CD4-positive, alpha-beta T cell treated with Interleukin-6 at 100 ng/mL for 8 hours (primary cell): ENCODE measurements around the gene MAD1L1.

ENCODE experiments used
- DNase-seq: peaks from one replicate; pipeline ENCODE4 v3.0.0-alpha.2; 2020; ENCODE audit warnings: mixed read lengths, low spot score

Gene MAD1L1

GRCh38 chr7:2201128-2201527 lies 31.6 kb downstream of the MAD1L1 start:
- no peak for DNase-seq

- DNase-seq: no peak
These were observed 32.2 kb downstream of the MAD1L1 start for GRCh38 chr7:2200584-2200980.

GRCh38 chr7:2199956-2200583 lies 32.7 kb downstream of the MAD1L1 start:
- no peak for DNase-seq

GRCh38 chr7:2199528-2199927 lies 33.2 kb downstream of the MAD1L1 start:
- DNase-seq: no peak

GRCh38 chr7:2198760-2199159 lies 34.0 kb downstream of the MAD1L1 start:
- DNase-seq: no peak

- DNase-seq: no peak
These were observed 34.5 kb downstream of the MAD1L1 start for GRCh38 chr7:2198206-2198605.

- DNase-seq: no peak
These were observed 35.1 kb downstream of the MAD1L1 start for GRCh38 chr7:2197436-2198155.

GRCh38 chr7:2196381-2197378 lies 36.1 kb downstream of the MAD1L1 start:
- DNase-seq: no peak

- DNase-seq: no peak
These were observed 37.1 kb downstream of the MAD1L1 start for GRCh38 chr7:2195400-2196246.

- no peak for DNase-seq
These were observed 39.0 kb downstream of the MAD1L1 start for GRCh38 chr7:2193575-2194305.

GRCh38 chr7:2192831-2193534 lies 39.8 kb downstream of the MAD1L1 start:
- no peak for DNase-seq

GRCh38 chr7:2191016-2191415 lies 41.7 kb downstream of the MAD1L1 start:
- no peak for DNase-seq

- DNase-seq: no peak
These were observed 42.2 kb downstream of the MAD1L1 start for GRCh38 chr7:2190531-2190930.

- DNase-seq: no peak
These were observed 46.6 kb downstream of the MAD1L1 start for GRCh38 chr7:2186166-2186565.

- no peak for DNase-seq
These were observed 47.0 kb downstream of the MAD1L1 start for GRCh38 chr7:2185715-2186114.

- no peak for DNase-seq
These were observed 50.3 kb downstream of the MAD1L1 start for GRCh38 chr7:2182461-2182860.

- DNase-seq: no peak
These were observed 51.5 kb downstream of the MAD1L1 start for GRCh38 chr7:2181077-2181854.

GRCh38 chr7:2180081-2180480 lies 52.7 kb downstream of the MAD1L1 start:
- no peak for DNase-seq

GRCh38 chr7:2175514-2175913 lies 57.2 kb downstream of the MAD1L1 start:
- DNase-seq: no peak

- DNase-seq: no peak
These were observed 57.7 kb downstream of the MAD1L1 start for GRCh38 chr7:2175091-2175490.
